Measurements from ENCODE around the gene RASAL2. TPM values are rescaled to one million over a fixed set of nuclear protein-coding genes. Genes with fewer than 3 reads are reported as not detected.

Gene RASAL2
- total RNA-seq, 1 experiment from 2014 or later = 36.8 TPM

DNA sequence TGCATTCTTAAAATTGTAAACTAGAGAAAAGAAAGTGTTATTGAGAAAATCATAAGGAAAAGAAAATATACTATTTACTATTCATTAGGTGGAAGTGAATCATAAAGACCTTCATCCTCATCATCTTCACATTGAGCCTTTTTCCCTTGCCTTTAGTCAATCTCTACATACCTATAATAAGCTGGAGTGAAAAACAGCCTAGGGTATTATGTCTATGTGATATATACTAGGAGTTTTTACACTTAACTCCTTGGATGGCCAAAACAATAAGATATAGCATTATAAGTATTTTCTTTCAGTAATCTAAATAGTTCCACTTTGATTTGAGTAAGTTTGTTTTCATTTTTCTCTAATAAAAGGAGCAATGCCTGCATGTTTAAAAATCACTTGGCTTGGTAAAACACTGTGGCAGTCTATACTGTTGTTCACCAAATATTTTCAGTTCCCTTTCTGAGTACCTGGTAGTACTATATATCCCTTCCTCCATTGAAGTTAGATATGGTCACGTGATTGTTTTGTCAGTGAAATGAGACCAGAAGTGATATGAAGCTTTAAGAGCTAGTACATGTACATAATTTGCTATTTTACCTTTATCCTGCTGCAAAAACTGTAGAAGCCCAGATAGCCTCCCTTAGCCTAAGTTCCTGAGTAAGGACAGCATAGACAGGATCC is 324.5 kb downstream of the RASAL2 start:
- Histone ChIP-seq H3K36me3 (ENCODE audit: control insufficient read depth, insufficient read depth, low read length) (no peaks in the 10 kb centered on the region), H3K4me3 (ENCODE audit: low read depth, low read length) (no peak overlapping the region), H3K9me3 (no peaks in the 10 kb centered on the region), H3K27me3 (replicated peaks; ENCODE audit: control insufficient read depth, insufficient read depth, low read length) (no peaks in the 10 kb centered on the region), H3K4me1 (no peaks in the 10 kb centered on the region)
- Mint-ChIP-seq H3K4me1 (ENCODE audit: low read depth, unreplicated experiment) (no peaks in the 10 kb centered on the region), H3K9me3 (ENCODE audit: unreplicated experiment) (peaks cover 11% of the 10 kb centered on the region), H3K36me3 (ENCODE audit: insufficient read depth, unreplicated experiment) (peaks cover 6% of the 10 kb centered on the region), H3K27ac (ENCODE audit: unreplicated experiment) (no peak overlapping the region), H3K4me3 (ENCODE audit: unreplicated experiment) (no peak overlapping the region), H3K27me3 (ENCODE audit: insufficient read depth, unreplicated experiment) (no peaks in the 10 kb centered on the region)
- ChIA-PET CTCF (no interaction called here), POLR2A (no interaction called here)
- TF ChIP-seq, protein P1, sequence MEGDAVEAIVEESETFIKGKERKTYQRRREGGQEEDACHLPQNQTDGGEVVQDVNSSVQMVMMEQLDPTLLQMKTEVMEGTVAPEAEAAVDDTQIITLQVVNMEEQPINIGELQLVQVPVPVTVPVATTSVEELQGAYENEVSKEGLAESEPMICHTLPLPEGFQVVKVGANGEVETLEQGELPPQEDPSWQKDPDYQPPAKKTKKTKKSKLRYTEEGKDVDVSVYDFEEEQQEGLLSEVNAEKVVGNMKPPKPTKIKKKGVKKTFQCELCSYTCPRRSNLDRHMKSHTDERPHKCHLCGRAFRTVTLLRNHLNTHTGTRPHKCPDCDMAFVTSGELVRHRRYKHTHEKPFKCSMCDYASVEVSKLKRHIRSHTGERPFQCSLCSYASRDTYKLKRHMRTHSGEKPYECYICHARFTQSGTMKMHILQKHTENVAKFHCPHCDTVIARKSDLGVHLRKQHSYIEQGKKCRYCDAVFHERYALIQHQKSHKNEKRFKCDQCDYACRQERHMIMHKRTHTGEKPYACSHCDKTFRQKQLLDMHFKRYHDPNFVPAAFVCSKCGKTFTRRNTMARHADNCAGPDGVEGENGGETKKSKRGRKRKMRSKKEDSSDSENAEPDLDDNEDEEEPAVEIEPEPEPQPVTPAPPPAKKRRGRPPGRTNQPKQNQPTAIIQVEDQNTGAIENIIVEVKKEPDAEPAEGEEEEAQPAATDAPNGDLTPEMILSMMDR (IDR thresholded peaks at IDR 0.05; ENCODE audit: insufficient read depth in 1 of 2, low read depth in 1 of 2, low read length in 1 of 2, severe bottlenecking in 1 of 2, unreplicated experiment in 1 of 2) = no peak
- DNase-seq = no peak
- intact Hi-C loops (cut with micrococcal nuclease; ENCODE audit: unreplicated experiment) = no loop called here
- BruUV-seq (replicated peaks) = no TSS peak

DNA sequence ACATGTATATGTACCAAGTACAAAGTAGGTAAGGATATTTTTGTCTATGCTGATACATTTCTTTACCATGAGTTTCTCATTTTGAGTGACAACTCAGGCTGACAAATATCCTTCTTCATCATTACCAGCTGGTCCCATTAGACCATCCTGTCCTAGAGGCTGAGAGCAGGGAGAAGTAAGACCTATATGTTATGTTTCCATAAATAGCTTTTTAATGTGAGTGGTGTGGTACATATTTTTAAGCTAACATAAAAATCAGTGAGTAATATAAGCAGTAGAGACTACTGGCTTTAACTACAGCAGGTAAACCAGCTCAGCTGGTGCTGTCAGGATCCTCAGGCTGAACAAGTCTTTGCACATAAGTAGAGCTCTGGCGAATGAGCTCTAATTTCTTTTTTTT is 340.5 kb downstream of the RASAL2 start:
- H3K27ac Mint-ChIP-seq (ENCODE audit: unreplicated experiment) = no peak overlapping the region
- H3K27me3 Mint-ChIP-seq (ENCODE audit: insufficient read depth, unreplicated experiment) = no peaks in the 10 kb centered on the region
- H3K36me3 Mint-ChIP-seq (ENCODE audit: insufficient read depth, unreplicated experiment) = no peaks in the 10 kb centered on the region
- H3K4me3 ChIP-seq (ENCODE audit: low read depth, low read length) = no peak overlapping the region
- no peaks in the 10 kb centered on the region for H3K4me1 Mint-ChIP-seq (ENCODE audit: low read depth, unreplicated experiment)
- CTCF ChIA-PET = interaction anchor here (1.4 kb wide), 1 partner anchor 124 kb away, joined by 5 read pairs; no protein-coding TSS in a partner anchor
- no peaks in the 10 kb centered on the region for H3K9me3 ChIP-seq
- DNase-seq = no peak
- H3K4me3 Mint-ChIP-seq (ENCODE audit: unreplicated experiment) = no peak overlapping the region
- POLR2A ChIA-PET = interaction anchor here (0.6 to 0.8 kb wide), 2 partner anchors 9 to 89 kb away, joined by 3 read pairs; no protein-coding TSS in a partner anchor
- H3K4me1 ChIP-seq = no peaks in the 10 kb centered on the region; the same call in 1 of the 2 replicates
- TF ChIP-seq, protein P1 (IDR thresholded peaks at IDR 0.05; ENCODE audit: insufficient read depth in 1 of 2, low read depth in 1 of 2, low read length in 1 of 2, severe bottlenecking in 1 of 2, unreplicated experiment in 1 of 2) = no peak
- no peaks in the 10 kb centered on the region for H3K9me3 Mint-ChIP-seq (ENCODE audit: unreplicated experiment)
- no peaks in the 10 kb centered on the region for H3K27me3 ChIP-seq (replicated peaks; ENCODE audit: control insufficient read depth, insufficient read depth, low read length)
- intact Hi-C loops (cut with micrococcal nuclease; ENCODE audit: unreplicated experiment) = no loop called here
- H3K36me3 ChIP-seq (ENCODE audit: control insufficient read depth, insufficient read depth, low read length) = no peaks in the 10 kb centered on the region
- no TSS peak for BruUV-seq (replicated peaks)

DNA sequence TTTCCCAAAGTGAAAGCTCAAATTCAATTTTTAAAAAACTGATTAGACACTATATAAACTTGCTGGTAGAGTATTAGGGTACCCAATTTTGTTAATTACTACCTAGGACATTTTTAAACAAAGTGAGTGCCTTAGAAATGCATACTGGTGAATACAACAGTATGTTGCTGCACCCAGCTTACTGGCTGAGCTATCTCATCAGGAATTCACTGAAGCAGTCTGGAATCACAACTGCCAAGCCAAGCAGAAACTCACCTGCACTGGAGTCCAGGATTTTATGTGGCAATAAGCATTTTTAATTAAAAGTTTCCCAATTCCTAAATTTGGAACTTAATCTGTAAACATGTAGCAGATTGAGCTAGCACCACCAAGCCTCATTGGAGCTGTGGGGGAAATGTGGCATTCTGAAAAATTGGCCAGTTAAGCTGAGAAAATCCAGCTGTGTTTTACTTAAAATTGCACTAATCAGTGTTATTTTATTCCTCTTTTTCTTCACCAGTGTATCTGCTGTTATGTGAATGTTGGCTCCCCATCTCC is 341.1 kb downstream of the RASAL2 start:
- Mint-ChIP-seq H3K27ac (ENCODE audit: unreplicated experiment) (no peak overlapping the region), H3K36me3 (ENCODE audit: insufficient read depth, unreplicated experiment) (no peaks in the 10 kb centered on the region), H3K9me3 (ENCODE audit: unreplicated experiment) (no peaks in the 10 kb centered on the region), H3K4me3 (ENCODE audit: unreplicated experiment) (no peak overlapping the region), H3K4me1 (ENCODE audit: low read depth, unreplicated experiment) (no peaks in the 10 kb centered on the region), H3K27me3 (ENCODE audit: insufficient read depth, unreplicated experiment) (no peaks in the 10 kb centered on the region)
- ChIA-PET CTCF (interaction anchor here (1.4 kb wide), 1 partner anchor 124 kb away, joined by 5 read pairs; no protein-coding TSS in a partner anchor), POLR2A (interaction anchor here (0.8 kb wide), 1 partner anchor 9 kb away, joined by 3 read pairs; no protein-coding TSS in a partner anchor)
- TF ChIP-seq, protein P1 (IDR thresholded peaks at IDR 0.05; ENCODE audit: insufficient read depth in 1 of 2, low read depth in 1 of 2, low read length in 1 of 2, severe bottlenecking in 1 of 2, unreplicated experiment in 1 of 2) = no peak
- Histone ChIP-seq H3K36me3 (ENCODE audit: control insufficient read depth, insufficient read depth, low read length) (no peaks in the 10 kb centered on the region), H3K9me3 (no peaks in the 10 kb centered on the region), H3K4me1 (no peaks in the 10 kb centered on the region; the same call in 1 of the 2 replicates), H3K27me3 (replicated peaks; ENCODE audit: control insufficient read depth, insufficient read depth, low read length) (no peaks in the 10 kb centered on the region), H3K4me3 (ENCODE audit: low read depth, low read length) (no peak overlapping the region)
- no peak for DNase-seq
- BruUV-seq (replicated peaks) = no TSS peak
- intact Hi-C loops (cut with micrococcal nuclease; ENCODE audit: unreplicated experiment) = no loop called here
